HG03097 (cell line): ENCODE results near the gene TMEM238.

Experiments used
- ATAC-seq: cut with Tn5 transposase; IDR thresholded peaks from one replicate; pipeline ENCODE4 v1.9.1; 2021; ENCODE audit not compliant: unreplicated experiment, low FRiP score

The TMEM238 gene

GRCh38 chr19:55360902-55361301 is 23.2 kb downstream of the TMEM238 start:
- no peak for ATAC-seq

- no peak for ATAC-seq
Observed at GRCh38 chr19:55358943-55359908, 24.9 kb downstream of the TMEM238 start.

- no peak for ATAC-seq
Observed at GRCh38 chr19:55358493-55358892, 25.6 kb downstream of the TMEM238 start.

GRCh38 chr19:55355213-55355821 is 28.8 kb downstream of the TMEM238 start:
- ATAC-seq = no peak

- ATAC-seq = no peak
Observed at GRCh38 chr19:55354698-55355212, 29.3 kb downstream of the TMEM238 start, which contains the start of gene COX6B2. TSS of gene COX6B2 (minus strand) at chr19:55354719. CDS start at chr19:55354521, 198 bp downstream.

GRCh38 chr19:55353803-55354697 is 30.0 kb downstream of the TMEM238 start:
- no peak for ATAC-seq

- ATAC-seq = no peak
Observed at GRCh38 chr19:55353356-55353802, 30.7 kb downstream of the TMEM238 start.

GRCh38 chr19:55352549-55353145 is 31.4 kb downstream of the TMEM238 start:
- ATAC-seq = no peak

GRCh38 chr19:55352040-55352439 is 32.1 kb downstream of the TMEM238 start:
- no peak for ATAC-seq

- no peak for ATAC-seq
Observed at GRCh38 chr19:55350620-55351315, 33.3 kb downstream of the TMEM238 start.

GRCh38 chr19:55348317-55349034 is 35.6 kb downstream of the TMEM238 start:
- ATAC-seq = no peak

GRCh38 chr19:55347442-55348009 is 36.6 kb downstream of the TMEM238 start:
- ATAC-seq = no peak

- no peak for ATAC-seq
Observed at GRCh38 chr19:55346725-55347441, 37.2 kb downstream of the TMEM238 start.

- ATAC-seq = no peak
Observed at GRCh38 chr19:55345818-55346724, 38.0 kb downstream of the TMEM238 start.

- ATAC-seq = no peak
Observed at GRCh38 chr19:55345101-55345817, 38.8 kb downstream of the TMEM238 start.

GRCh38 chr19:55344444-55344843 is 39.6 kb downstream of the TMEM238 start:
- ATAC-seq = no peak
